NB4 (cell line): ENCODE data around the gene PPM1L.

Experiments used
- POLR2A ChIP-seq: IDR thresholded peaks from 2 replicates; pipeline ENCODE4 v1.6.1; 2011; ENCODE audit warnings: mild to moderate bottlenecking; ENCODE audit not compliant: insufficient read length; ENCODE audit errors: extremely low read depth
- TF ChIP-seq, protein P1 (sequence below): IDR thresholded peaks from one replicate; pipeline ENCODE4 v1.5.1; 2012; ENCODE audit warnings: low read depth, low read length

- TF ChIP-seq, protein P1, sequence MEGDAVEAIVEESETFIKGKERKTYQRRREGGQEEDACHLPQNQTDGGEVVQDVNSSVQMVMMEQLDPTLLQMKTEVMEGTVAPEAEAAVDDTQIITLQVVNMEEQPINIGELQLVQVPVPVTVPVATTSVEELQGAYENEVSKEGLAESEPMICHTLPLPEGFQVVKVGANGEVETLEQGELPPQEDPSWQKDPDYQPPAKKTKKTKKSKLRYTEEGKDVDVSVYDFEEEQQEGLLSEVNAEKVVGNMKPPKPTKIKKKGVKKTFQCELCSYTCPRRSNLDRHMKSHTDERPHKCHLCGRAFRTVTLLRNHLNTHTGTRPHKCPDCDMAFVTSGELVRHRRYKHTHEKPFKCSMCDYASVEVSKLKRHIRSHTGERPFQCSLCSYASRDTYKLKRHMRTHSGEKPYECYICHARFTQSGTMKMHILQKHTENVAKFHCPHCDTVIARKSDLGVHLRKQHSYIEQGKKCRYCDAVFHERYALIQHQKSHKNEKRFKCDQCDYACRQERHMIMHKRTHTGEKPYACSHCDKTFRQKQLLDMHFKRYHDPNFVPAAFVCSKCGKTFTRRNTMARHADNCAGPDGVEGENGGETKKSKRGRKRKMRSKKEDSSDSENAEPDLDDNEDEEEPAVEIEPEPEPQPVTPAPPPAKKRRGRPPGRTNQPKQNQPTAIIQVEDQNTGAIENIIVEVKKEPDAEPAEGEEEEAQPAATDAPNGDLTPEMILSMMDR = no peak
- no peak for TF ChIP-seq POLR2A
Observed at GRCh38 chr3:160746976-160747375, 9.1 kb upstream of the PPM1L start.
